ENCODE data around the gene IPMK.
A peak's percentile ranks its signal among the peaks of the same experiment; 100 is the strongest.

The IPMK gene

GRCh38 chr10:58304099-58304633 lies 36.5 kb upstream of the IPMK start:
- Histone ChIP-seq H3K4me3 (ENCODE audit: severe bottlenecking) (no peak overlapping the region), H3K36me3 (ENCODE audit: low read depth) (no peaks in the 10 kb centered on the region), H3K9me3 (ENCODE audit: severe bottlenecking) (no peaks in the 10 kb centered on the region), H3K27me3 (ENCODE audit: insufficient read depth, poor library complexity, severe bottlenecking) (peaks cover 3% of the 10 kb centered on the region), H3K4me1 (ENCODE audit: insufficient read depth, poor library complexity, severe bottlenecking) (no peaks in the 10 kb centered on the region), H3K27ac (ENCODE audit: poor library complexity, severe bottlenecking) (no peak overlapping the region)
- no peak for TF ChIP-seq CTCF (IDR thresholded peaks at IDR 0.05; ENCODE audit: poor library complexity, severe bottlenecking)
- ATAC-seq (ENCODE audit: low read depth) (no peak), DNase-seq (ENCODE audit: low spot score) (no peak)

GRCh38 chr10:58302254-58302653 lies 34.6 kb upstream of the IPMK start:
- no peak for TF ChIP-seq CTCF (IDR thresholded peaks at IDR 0.05; ENCODE audit: poor library complexity, severe bottlenecking)
- ATAC-seq (ENCODE audit: low read depth) = no peak
- DNase-seq (ENCODE audit: low spot score) = no peak
- H3K36me3 ChIP-seq (ENCODE audit: low read depth) = no peaks in the 10 kb centered on the region
- H3K4me1 ChIP-seq (ENCODE audit: insufficient read depth, poor library complexity, severe bottlenecking) = no peaks in the 10 kb centered on the region
- H3K9me3 ChIP-seq (ENCODE audit: severe bottlenecking) = no peaks in the 10 kb centered on the region
- no peak overlapping the region for H3K27ac ChIP-seq (ENCODE audit: poor library complexity, severe bottlenecking)
- H3K27me3 ChIP-seq (ENCODE audit: insufficient read depth, poor library complexity, severe bottlenecking) = peaks cover 3% of the 10 kb centered on the region
- no peak overlapping the region for H3K4me3 ChIP-seq (ENCODE audit: severe bottlenecking)

- no peaks in the 10 kb centered on the region for H3K9me3 ChIP-seq (ENCODE audit: severe bottlenecking)
- DNase-seq (ENCODE audit: low spot score) (no peak), ATAC-seq (ENCODE audit: low read depth) (no peak)
- H3K27ac ChIP-seq (ENCODE audit: poor library complexity, severe bottlenecking) = no peak overlapping the region
- H3K36me3 ChIP-seq (ENCODE audit: low read depth) = no peaks in the 10 kb centered on the region
- no peaks in the 10 kb centered on the region for H3K4me1 ChIP-seq (ENCODE audit: insufficient read depth, poor library complexity, severe bottlenecking)
- H3K4me3 ChIP-seq (ENCODE audit: severe bottlenecking) = no peak overlapping the region
- no peak for TF ChIP-seq CTCF (IDR thresholded peaks at IDR 0.05; ENCODE audit: poor library complexity, severe bottlenecking)
- H3K27me3 ChIP-seq (ENCODE audit: insufficient read depth, poor library complexity, severe bottlenecking) = peaks cover 3% of the 10 kb centered on the region
Measured at GRCh38 chr10:58300676-58301075, 33.0 kb upstream of the IPMK start.

GRCh38 chr10:58299580-58299979 lies 31.9 kb upstream of the IPMK start:
- H3K4me3 ChIP-seq (ENCODE audit: severe bottlenecking) = no peak overlapping the region
- H3K4me1 ChIP-seq (ENCODE audit: insufficient read depth, poor library complexity, severe bottlenecking) = no peaks in the 10 kb centered on the region
- no peak overlapping the region for H3K27ac ChIP-seq (ENCODE audit: poor library complexity, severe bottlenecking)
- H3K9me3 ChIP-seq (ENCODE audit: severe bottlenecking) = no peaks in the 10 kb centered on the region
- peak; percentile 88 for ATAC-seq (ENCODE audit: low read depth)
- peaks cover 3% of the 10 kb centered on the region for H3K27me3 ChIP-seq (ENCODE audit: insufficient read depth, poor library complexity, severe bottlenecking)
- DNase-seq (ENCODE audit: low spot score) = no peak
- peak; percentile 92 for TF ChIP-seq CTCF (IDR thresholded peaks at IDR 0.05; ENCODE audit: poor library complexity, severe bottlenecking)
- H3K36me3 ChIP-seq (ENCODE audit: low read depth) = no peaks in the 10 kb centered on the region

- ATAC-seq (ENCODE audit: low read depth) (no peak), DNase-seq (ENCODE audit: low spot score) (no peak)
- H3K27me3 ChIP-seq (ENCODE audit: insufficient read depth, poor library complexity, severe bottlenecking) = no peaks in the 10 kb centered on the region
- no peak for TF ChIP-seq CTCF (IDR thresholded peaks at IDR 0.05; ENCODE audit: poor library complexity, severe bottlenecking)
- no peak overlapping the region for H3K4me3 ChIP-seq (ENCODE audit: severe bottlenecking)
- H3K27ac ChIP-seq (ENCODE audit: poor library complexity, severe bottlenecking) = no peak overlapping the region
- no peaks in the 10 kb centered on the region for H3K9me3 ChIP-seq (ENCODE audit: severe bottlenecking)
- no peaks in the 10 kb centered on the region for H3K4me1 ChIP-seq (ENCODE audit: insufficient read depth, poor library complexity, severe bottlenecking)
- H3K36me3 ChIP-seq (ENCODE audit: low read depth) = peaks cover 8% of the 10 kb centered on the region; the same call in 1 of the 2 replicates
Measured at GRCh38 chr10:58293989-58294388, 26.3 kb upstream of the IPMK start.
